HG03280 (cell line): ENCODE results near the gene SPON1.
"Not testable (repeated sequence)": the region's sequence is repeated elsewhere in the genome, so short reads cannot be mapped to it uniquely, and the experiment has no call there.

ENCODE experiments used
- ATAC-seq: cut with Tn5 transposase; IDR thresholded peaks from one replicate; pipeline ENCODE4 v1.9.1; 2021; ENCODE audit warnings: mild to moderate bottlenecking, moderate library complexity; ENCODE audit not compliant: unreplicated experiment

The SPON1 gene

GRCh38 chr11:14075118-14076078, 112.9 kb downstream of the SPON1 start:
- ATAC-seq = no peak

GRCh38 chr11:14079011-14079410, 116.5 kb downstream of the SPON1 start:
- ATAC-seq = no peak

GRCh38 chr11:14079797-14080196, 117.3 kb downstream of the SPON1 start:
- ATAC-seq = no peak

- ATAC-seq = no peak
These were observed 119.2 kb downstream of the SPON1 start for GRCh38 chr11:14081581-14082231.

GRCh38 chr11:14082338-14082737, 119.8 kb downstream of the SPON1 start:
- no peak for ATAC-seq

- ATAC-seq = not testable (repeated sequence)
These were observed 126.3 kb downstream of the SPON1 start for GRCh38 chr11:14088861-14089260.

- no peak for ATAC-seq
These were observed 127.4 kb downstream of the SPON1 start for GRCh38 chr11:14089690-14090462.

- not testable (repeated sequence) for ATAC-seq
These were observed 128.1 kb downstream of the SPON1 start for GRCh38 chr11:14090631-14091030.

- no peak for ATAC-seq
These were observed 130.5 kb downstream of the SPON1 start for GRCh38 chr11:14093065-14093464.

GRCh38 chr11:14094481-14095037, 132.0 kb downstream of the SPON1 start:
- ATAC-seq = no peak

GRCh38 chr11:14095882-14096281, 133.4 kb downstream of the SPON1 start:
- ATAC-seq = no peak

GRCh38 chr11:14096606-14097005, 134.1 kb downstream of the SPON1 start:
- no peak for ATAC-seq

GRCh38 chr11:14101388-14101787, 138.9 kb downstream of the SPON1 start:
- no peak for ATAC-seq

GRCh38 chr11:14102766-14103165, 140.2 kb downstream of the SPON1 start:
- ATAC-seq = no peak

GRCh38 chr11:14105446-14105845, 142.9 kb downstream of the SPON1 start:
- ATAC-seq = no peak

GRCh38 chr11:14106303-14107049, 144.0 kb downstream of the SPON1 start:
- ATAC-seq = no peak

GRCh38 chr11:14107050-14107430, 144.5 kb downstream of the SPON1 start:
- no peak for ATAC-seq

- no peak for ATAC-seq
These were observed 147.2 kb downstream of the SPON1 start for GRCh38 chr11:14109742-14110141.

GRCh38 chr11:14110629-14111028, 148.1 kb downstream of the SPON1 start:
- ATAC-seq = no peak

GRCh38 chr11:14111496-14111895, 149.0 kb downstream of the SPON1 start:
- ATAC-seq = no peak
